Measurements from ENCODE around the gene SLC30A9.

DNA sequence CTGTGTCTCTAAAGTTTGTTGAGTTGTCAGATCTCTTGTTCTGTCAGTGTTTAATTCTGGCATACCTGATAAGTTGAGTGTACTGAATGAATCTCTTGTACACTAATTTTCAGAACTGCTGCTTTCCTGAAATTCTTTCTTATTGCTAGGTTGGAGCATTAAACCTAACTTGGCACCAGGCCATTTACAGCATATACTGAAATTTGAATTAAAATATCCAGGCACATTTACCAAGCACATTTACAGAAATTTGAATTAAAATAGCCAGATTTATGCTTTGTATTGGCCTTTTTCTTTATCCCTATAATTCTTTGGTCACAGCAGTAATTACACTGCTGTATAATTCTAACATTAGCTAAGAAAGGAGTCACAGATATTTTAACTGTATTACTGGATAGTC lies 46.2 kb upstream of the SLC30A9 start:
- TF ChIP-seq, protein P1, sequence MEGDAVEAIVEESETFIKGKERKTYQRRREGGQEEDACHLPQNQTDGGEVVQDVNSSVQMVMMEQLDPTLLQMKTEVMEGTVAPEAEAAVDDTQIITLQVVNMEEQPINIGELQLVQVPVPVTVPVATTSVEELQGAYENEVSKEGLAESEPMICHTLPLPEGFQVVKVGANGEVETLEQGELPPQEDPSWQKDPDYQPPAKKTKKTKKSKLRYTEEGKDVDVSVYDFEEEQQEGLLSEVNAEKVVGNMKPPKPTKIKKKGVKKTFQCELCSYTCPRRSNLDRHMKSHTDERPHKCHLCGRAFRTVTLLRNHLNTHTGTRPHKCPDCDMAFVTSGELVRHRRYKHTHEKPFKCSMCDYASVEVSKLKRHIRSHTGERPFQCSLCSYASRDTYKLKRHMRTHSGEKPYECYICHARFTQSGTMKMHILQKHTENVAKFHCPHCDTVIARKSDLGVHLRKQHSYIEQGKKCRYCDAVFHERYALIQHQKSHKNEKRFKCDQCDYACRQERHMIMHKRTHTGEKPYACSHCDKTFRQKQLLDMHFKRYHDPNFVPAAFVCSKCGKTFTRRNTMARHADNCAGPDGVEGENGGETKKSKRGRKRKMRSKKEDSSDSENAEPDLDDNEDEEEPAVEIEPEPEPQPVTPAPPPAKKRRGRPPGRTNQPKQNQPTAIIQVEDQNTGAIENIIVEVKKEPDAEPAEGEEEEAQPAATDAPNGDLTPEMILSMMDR (conservative IDR thresholded peaks at IDR 0.05; ENCODE audit: low read depth in 2 of 2) = no peak
- TF ChIP-seq EZH2 (IDR thresholded peaks at IDR 0.05; ENCODE audit: low read depth, unreplicated experiment) (no peak), CREB1 (CRISPR knock-in tag; IDR thresholded peaks at IDR 0.05; ENCODE audit: low read depth) (no peak), POLR2AphosphoS5 (IDR thresholded peaks at IDR 0.05; ENCODE audit: low read depth) (no peak), JUNB (IDR thresholded peaks at IDR 0.05; ENCODE audit: unreplicated experiment) (no peak), STAT1 (IDR thresholded peaks at IDR 0.05; ENCODE audit: unreplicated experiment) (no peak), EZH2phosphoT487 (IDR thresholded peaks at IDR 0.05; ENCODE audit: unreplicated experiment) (no peak), ZNF114 (CRISPR knock-in tag; IDR thresholded peaks at IDR 0.05) (no peak)
- TF ChIP-seq, protein P2, sequence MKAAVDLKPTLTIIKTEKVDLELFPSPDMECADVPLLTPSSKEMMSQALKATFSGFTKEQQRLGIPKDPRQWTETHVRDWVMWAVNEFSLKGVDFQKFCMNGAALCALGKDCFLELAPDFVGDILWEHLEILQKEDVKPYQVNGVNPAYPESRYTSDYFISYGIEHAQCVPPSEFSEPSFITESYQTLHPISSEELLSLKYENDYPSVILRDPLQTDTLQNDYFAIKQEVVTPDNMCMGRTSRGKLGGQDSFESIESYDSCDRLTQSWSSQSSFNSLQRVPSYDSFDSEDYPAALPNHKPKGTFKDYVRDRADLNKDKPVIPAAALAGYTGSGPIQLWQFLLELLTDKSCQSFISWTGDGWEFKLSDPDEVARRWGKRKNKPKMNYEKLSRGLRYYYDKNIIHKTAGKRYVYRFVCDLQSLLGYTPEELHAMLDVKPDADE (IDR thresholded peaks at IDR 0.05) = no peak
- TF ChIP-seq, protein P3, sequence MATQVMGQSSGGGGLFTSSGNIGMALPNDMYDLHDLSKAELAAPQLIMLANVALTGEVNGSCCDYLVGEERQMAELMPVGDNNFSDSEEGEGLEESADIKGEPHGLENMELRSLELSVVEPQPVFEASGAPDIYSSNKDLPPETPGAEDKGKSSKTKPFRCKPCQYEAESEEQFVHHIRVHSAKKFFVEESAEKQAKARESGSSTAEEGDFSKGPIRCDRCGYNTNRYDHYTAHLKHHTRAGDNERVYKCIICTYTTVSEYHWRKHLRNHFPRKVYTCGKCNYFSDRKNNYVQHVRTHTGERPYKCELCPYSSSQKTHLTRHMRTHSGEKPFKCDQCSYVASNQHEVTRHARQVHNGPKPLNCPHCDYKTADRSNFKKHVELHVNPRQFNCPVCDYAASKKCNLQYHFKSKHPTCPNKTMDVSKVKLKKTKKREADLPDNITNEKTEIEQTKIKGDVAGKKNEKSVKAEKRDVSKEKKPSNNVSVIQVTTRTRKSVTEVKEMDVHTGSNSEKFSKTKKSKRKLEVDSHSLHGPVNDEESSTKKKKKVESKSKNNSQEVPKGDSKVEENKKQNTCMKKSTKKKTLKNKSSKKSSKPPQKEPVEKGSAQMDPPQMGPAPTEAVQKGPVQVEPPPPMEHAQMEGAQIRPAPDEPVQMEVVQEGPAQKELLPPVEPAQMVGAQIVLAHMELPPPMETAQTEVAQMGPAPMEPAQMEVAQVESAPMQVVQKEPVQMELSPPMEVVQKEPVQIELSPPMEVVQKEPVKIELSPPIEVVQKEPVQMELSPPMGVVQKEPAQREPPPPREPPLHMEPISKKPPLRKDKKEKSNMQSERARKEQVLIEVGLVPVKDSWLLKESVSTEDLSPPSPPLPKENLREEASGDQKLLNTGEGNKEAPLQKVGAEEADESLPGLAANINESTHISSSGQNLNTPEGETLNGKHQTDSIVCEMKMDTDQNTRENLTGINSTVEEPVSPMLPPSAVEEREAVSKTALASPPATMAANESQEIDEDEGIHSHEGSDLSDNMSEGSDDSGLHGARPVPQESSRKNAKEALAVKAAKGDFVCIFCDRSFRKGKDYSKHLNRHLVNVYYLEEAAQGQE (IDR thresholded peaks at IDR 0.05; ENCODE audit: unreplicated experiment) = no peak

All from GM23338 (cell line).